ENCODE measurements around the gene ANKIB1. TPM values are rescaled to one million over a fixed set of nuclear protein-coding genes. Genes with fewer than 3 reads are reported as not detected.

ANKIB1 gene
- polyA plus RNA-seq, 2 of the 4 experiments (the other 2 are of a cell fraction), result 20.7 to 59.5 TPM

DNA sequence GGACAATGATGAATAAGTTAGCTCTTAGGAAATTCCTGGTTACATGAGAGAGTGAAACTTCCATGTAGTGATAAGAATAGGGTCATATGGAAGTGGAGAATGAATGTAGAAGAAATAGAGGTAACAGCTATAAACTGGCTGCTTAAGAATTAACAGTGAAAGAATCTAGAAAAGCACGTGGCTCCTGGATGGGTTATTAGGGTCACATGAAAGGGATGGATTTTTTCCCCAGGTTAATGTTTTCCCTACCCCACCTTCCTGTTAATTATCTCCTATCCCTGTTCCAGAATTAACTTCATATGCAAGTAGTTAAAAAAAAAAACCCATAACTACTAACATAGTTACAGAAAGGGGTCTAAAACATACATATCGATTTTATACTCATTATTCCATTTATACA is 58.0 kb downstream of the ANKIB1 start:
- no peaks in the 10 kb centered on the region for H3K4me1 ChIP-seq
- no peak for TF ChIP-seq NR3C1 (IDR thresholded peaks at IDR 0.05)
- no peak for FAIRE-seq
- H3K4me3 ChIP-seq, result no peak overlapping the region
- H3K9me3 ChIP-seq, result no peaks in the 10 kb centered on the region
- 75% methylated on average over 2 of the region's 2 CpGs for WGBS (ENCODE audit: missing lambda C conversion rate)
- POLR2A ChIA-PET, result no interaction called here
- H3K27ac ChIP-seq, result no peak overlapping the region
- no peak for ATAC-seq
- no peak overlapping the region for H3K4me2 ChIP-seq
- CTCF ChIA-PET, result no interaction called here
- no peak for DNase-seq (ENCODE audit: low read depth in 1 of 2, low spot score in 1 of 2)

DNA sequence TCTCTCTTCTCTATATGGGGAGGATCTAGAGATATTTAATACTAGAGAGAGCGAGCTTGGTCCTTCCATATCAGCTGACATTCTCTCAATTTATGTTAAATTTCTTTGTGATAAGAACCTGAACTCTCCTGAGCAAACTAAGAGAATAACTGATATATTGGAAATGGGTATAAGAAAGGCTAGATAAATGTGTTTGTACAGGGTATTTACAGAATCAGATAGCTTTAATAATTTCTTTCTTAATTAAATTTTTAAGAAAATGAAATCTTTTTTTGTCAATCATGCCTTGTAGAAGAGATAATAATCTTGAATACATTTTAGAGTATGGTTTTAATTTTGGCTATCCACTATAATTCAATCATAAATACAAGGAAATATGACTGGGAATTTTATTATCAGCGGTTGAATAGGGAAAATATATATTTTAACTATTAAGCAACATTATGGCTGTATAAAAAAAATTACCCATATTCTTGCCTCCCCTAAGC is 58.7 kb downstream of the ANKIB1 start:
- WGBS (ENCODE audit: missing lambda C conversion rate), result 95% methylated on average over 2 of the region's 2 CpGs
- CTCF ChIA-PET, result no interaction called here
- H3K4me3 ChIP-seq, result no peak overlapping the region
- H3K4me2 ChIP-seq, result no peak overlapping the region
- no peaks in the 10 kb centered on the region for H3K9me3 ChIP-seq
- H3K27ac ChIP-seq, result no peak overlapping the region
- POLR2A ChIA-PET, result no interaction called here
- ATAC-seq (no peak), FAIRE-seq (no peak), DNase-seq (ENCODE audit: low read depth in 1 of 2, low spot score in 1 of 2) (no peak)
- TF ChIP-seq SREBF2 (IDR thresholded peaks at IDR 0.05) (no peak), EHMT2 (IDR thresholded peaks at IDR 0.05; ENCODE audit: low read depth) (no peak), NFE2L2 (conservative IDR thresholded peaks at IDR 0.05; ENCODE audit: low read length) (no peak), FOXS1 (CRISPR knock-in tag; IDR thresholded peaks at IDR 0.05) (no peak)
- TF ChIP-seq, protein P1, sequence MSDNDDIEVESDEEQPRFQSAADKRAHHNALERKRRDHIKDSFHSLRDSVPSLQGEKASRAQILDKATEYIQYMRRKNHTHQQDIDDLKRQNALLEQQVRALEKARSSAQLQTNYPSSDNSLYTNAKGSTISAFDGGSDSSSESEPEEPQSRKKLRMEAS (IDR thresholded peaks at IDR 0.05), result no peak
- H3K4me1 ChIP-seq, result peaks cover 4% of the 10 kb centered on the region; the same call in 2 of the 3 replicates

DNA sequence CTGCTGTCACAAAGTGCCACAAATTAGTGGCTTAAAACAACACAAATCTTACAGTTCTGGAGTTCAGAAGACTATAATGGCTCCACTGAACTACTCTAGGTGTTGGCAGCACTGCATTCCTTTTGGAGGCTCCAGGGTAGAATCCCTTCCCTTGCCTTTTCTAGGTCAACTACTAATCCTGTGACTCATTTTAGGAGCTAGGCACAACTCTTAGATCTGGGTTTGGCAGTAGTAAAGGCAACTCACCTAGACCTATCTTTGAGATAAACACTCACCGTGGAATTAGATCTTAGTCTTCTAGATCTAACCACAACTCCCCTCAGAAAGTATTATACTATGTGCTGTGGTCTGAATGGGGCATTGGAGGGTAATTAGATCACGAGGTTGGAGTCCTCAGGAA is 60.4 kb downstream of the ANKIB1 start:
- 86% methylated on average over 2 of the region's 2 CpGs for WGBS (ENCODE audit: missing lambda C conversion rate)
- CTCF ChIA-PET, result interaction anchor here (0.6 to 0.7 kb wide), 2 partner anchors 155 to 284 kb away, joined by 3 read pairs; no protein-coding TSS in a partner anchor
- POLR2A ChIA-PET, result no interaction called here
- FAIRE-seq (no peak), ATAC-seq (no peak), DNase-seq (ENCODE audit: low read depth in 1 of 2, low spot score in 1 of 2) (no peak)
- TF ChIP-seq KDM5A (IDR thresholded peaks at IDR 0.05) (no peak), EHMT2 (IDR thresholded peaks at IDR 0.05; ENCODE audit: low read depth) (no peak), HOXA7 (CRISPR knock-in tag; IDR thresholded peaks at IDR 0.05) (no peak), RCOR1 (IDR thresholded peaks at IDR 0.05; ENCODE audit: low read depth, low read length) (no peak), PHF8 (IDR thresholded peaks at IDR 0.05; ENCODE audit: borderline replicate concordance, low read depth) (no peak), NFE2L2 (conservative IDR thresholded peaks at IDR 0.05; ENCODE audit: low read length) (no peak)
- TF ChIP-seq, protein P1 (IDR thresholded peaks at IDR 0.05), result no peak
- TF ChIP-seq, protein P2, sequence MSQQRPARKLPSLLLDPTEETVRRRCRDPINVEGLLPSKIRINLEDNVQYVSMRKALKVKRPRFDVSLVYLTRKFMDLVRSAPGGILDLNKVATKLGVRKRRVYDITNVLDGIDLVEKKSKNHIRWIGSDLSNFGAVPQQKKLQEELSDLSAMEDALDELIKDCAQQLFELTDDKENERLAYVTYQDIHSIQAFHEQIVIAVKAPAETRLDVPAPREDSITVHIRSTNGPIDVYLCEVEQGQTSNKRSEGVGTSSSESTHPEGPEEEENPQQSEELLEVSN (IDR thresholded peaks at IDR 0.05; ENCODE audit: borderline replicate concordance, low read depth), result no peak
- TF ChIP-seq, protein P3, sequence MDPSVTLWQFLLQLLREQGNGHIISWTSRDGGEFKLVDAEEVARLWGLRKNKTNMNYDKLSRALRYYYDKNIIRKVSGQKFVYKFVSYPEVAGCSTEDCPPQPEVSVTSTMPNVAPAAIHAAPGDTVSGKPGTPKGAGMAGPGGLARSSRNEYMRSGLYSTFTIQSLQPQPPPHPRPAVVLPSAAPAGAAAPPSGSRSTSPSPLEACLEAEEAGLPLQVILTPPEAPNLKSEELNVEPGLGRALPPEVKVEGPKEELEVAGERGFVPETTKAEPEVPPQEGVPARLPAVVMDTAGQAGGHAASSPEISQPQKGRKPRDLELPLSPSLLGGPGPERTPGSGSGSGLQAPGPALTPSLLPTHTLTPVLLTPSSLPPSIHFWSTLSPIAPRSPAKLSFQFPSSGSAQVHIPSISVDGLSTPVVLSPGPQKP (IDR thresholded peaks at IDR 0.05; ENCODE audit: low read depth, low read length), result no peak
- H3K4me3 ChIP-seq, result no peak overlapping the region
- no peak overlapping the region for H3K27ac ChIP-seq
- no peaks in the 10 kb centered on the region for H3K9me3 ChIP-seq
- H3K4me1 ChIP-seq, result peaks cover 4% of the 10 kb centered on the region; the same call in 2 of the 3 replicates
- no peak overlapping the region for H3K4me2 ChIP-seq

DNA sequence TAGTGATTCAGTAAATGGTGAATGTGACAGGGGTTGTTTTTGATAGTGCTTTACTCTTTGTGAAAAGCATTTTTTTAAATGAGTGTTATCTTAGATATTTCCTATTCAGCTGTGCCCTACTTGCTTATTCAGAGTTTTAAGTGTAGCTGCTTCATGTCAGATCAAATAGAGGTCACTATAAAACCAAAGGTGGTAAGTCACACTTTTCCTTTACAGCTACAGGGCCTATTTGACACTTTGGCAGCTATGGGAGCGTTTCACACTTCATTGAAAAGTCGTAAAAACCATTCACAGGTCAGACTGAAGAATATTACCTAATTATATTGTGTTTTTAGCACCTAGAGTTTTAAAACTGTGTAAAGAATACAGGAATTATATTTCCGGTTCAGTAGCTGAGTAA is 67.3 kb downstream of the ANKIB1 start:
- H3K9me3 ChIP-seq, result no peaks in the 10 kb centered on the region
- CTCF ChIA-PET, result interaction anchor here (1.1 kb wide), 1 partner anchor 134 kb away, joined by 3 read pairs; the partner anchor contains the start of gene GATAD1
- DNase-seq (ENCODE audit: low read depth in 1 of 2, low spot score in 1 of 2), result no peak
- no peak for ATAC-seq
- no peak overlapping the region for H3K4me3 ChIP-seq
- whole genome bisulfite sequencing (ENCODE audit: missing lambda C conversion rate), result 96% methylated on average over 3 of the region's 3 CpGs
- no peak overlapping the region for H3K4me2 ChIP-seq
- POLR2A ChIA-PET, result no interaction called here
- peaks cover 4% of the 10 kb centered on the region; the same call in 2 of the 3 replicates for H3K4me1 ChIP-seq
- H3K27ac ChIP-seq, result no peak overlapping the region
- no peak for FAIRE-seq
- TF ChIP-seq JUNB (IDR thresholded peaks at IDR 0.05) (no peak), SMC3 (IDR thresholded peaks at IDR 0.05) (no peak), EHMT2 (IDR thresholded peaks at IDR 0.05; ENCODE audit: low read depth) (no peak), CHD2 (IDR thresholded peaks at IDR 0.05; ENCODE audit: low read length, partially characterized antibody) (no peak), BHLHE40 (IDR thresholded peaks at IDR 0.05; ENCODE audit: low read depth, low read length) (no peak), GATA3 (IDR thresholded peaks at IDR 0.05; ENCODE audit: borderline replicate concordance) (no peak), NFE2L2 (conservative IDR thresholded peaks at IDR 0.05; ENCODE audit: low read length) (no peak), FOSL2 (IDR thresholded peaks at IDR 0.05) (no peak), FOSL2 (CRISPR knock-in tag; IDR thresholded peaks at IDR 0.05) (no peak), ZC3H11A (IDR thresholded peaks at IDR 0.05) (no peak), RNF2 (IDR thresholded peaks at IDR 0.05; ENCODE audit: borderline replicate concordance, low read depth) (no peak)
- TF ChIP-seq, protein P4, sequence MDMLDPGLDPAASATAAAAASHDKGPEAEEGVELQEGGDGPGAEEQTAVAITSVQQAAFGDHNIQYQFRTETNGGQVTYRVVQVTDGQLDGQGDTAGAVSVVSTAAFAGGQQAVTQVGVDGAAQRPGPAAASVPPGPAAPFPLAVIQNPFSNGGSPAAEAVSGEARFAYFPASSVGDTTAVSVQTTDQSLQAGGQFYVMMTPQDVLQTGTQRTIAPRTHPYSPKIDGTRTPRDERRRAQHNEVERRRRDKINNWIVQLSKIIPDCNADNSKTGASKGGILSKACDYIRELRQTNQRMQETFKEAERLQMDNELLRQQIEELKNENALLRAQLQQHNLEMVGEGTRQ (IDR thresholded peaks at IDR 0.05), result no peak
- TF ChIP-seq, protein P5, sequence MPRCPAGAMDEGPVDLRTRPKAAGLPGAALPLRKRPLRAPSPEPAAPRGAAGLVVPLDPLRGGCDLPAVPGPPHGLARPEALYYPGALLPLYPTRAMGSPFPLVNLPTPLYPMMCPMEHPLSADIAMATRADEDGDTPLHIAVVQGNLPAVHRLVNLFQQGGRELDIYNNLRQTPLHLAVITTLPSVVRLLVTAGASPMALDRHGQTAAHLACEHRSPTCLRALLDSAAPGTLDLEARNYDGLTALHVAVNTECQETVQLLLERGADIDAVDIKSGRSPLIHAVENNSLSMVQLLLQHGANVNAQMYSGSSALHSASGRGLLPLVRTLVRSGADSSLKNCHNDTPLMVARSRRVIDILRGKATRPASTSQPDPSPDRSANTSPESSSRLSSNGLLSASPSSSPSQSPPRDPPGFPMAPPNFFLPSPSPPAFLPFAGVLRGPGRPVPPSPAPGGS (IDR thresholded peaks at IDR 0.05), result no peak

Data from A549 (cell line).